ENCODE data around the gene RNF166.
A peak's percentile ranks its signal among the peaks of the same experiment; 100 is the strongest.

Gene RNF166

GRCh38 chr16:88723911-88724310 is 17.7 kb upstream of the RNF166 start:
- DNase-seq (ENCODE audit: low spot score): no peak

GRCh38 chr16:88723507-88723887 is 17.3 kb upstream of the RNF166 start:
- DNase-seq (ENCODE audit: low spot score): no peak

GRCh38 chr16:88722784-88723506 is 16.7 kb upstream of the RNF166 start:
- no peak for DNase-seq (ENCODE audit: low spot score)

- no peak for DNase-seq (ENCODE audit: low spot score)
These were observed 15.9 kb upstream of the RNF166 start for GRCh38 chr16:88721815-88722755.

- no peak for DNase-seq (ENCODE audit: low spot score)
These were observed 15.0 kb upstream of the RNF166 start for GRCh38 chr16:88721236-88721635.

GRCh38 chr16:88720396-88720970 is 14.3 kb upstream of the RNF166 start:
- DNase-seq (ENCODE audit: low spot score): no peak

- no peak for DNase-seq (ENCODE audit: low spot score)
These were observed 13.7 kb upstream of the RNF166 start for GRCh38 chr16:88719933-88720296.

GRCh38 chr16:88719267-88719932 is 13.2 kb upstream of the RNF166 start:
- peak; percentile 90 for DNase-seq (ENCODE audit: low spot score)

GRCh38 chr16:88718178-88718577 is 12.0 kb upstream of the RNF166 start:
- no peak for DNase-seq (ENCODE audit: low spot score)

- no peak for DNase-seq (ENCODE audit: low spot score)
These were observed 10.4 kb upstream of the RNF166 start for GRCh38 chr16:88716601-88717001.

- no peak for DNase-seq (ENCODE audit: low spot score)
These were observed 10.0 kb upstream of the RNF166 start for GRCh38 chr16:88716201-88716600.

GRCh38 chr16:88715312-88716190 is 9.3 kb upstream of the RNF166 start:
- no peak for DNase-seq (ENCODE audit: low spot score)

- no peak for DNase-seq (ENCODE audit: low spot score)
These were observed 8.5 kb upstream of the RNF166 start for GRCh38 chr16:88714420-88715302.

- DNase-seq (ENCODE audit: low spot score): no peak
These were observed 7.6 kb upstream of the RNF166 start for GRCh38 chr16:88713568-88714419.

GRCh38 chr16:88713054-88713453 is 6.8 kb upstream of the RNF166 start:
- DNase-seq (ENCODE audit: low spot score): no peak

GRCh38 chr16:88712362-88712979 is 6.3 kb upstream of the RNF166 start:
- no peak for DNase-seq (ENCODE audit: low spot score)

GRCh38 chr16:88711750-88712340 is 5.6 kb upstream of the RNF166 start:
- no peak for DNase-seq (ENCODE audit: low spot score)

GRCh38 chr16:88710556-88710955 is 4.3 kb upstream of the RNF166 start:
- no peak for DNase-seq (ENCODE audit: low spot score)
